Measurements from ENCODE around the gene ANO9.
"Not testable (repeated sequence)": the region's sequence is repeated elsewhere in the genome, so short reads cannot be mapped to it uniquely, and the experiment has no call there.

ANO9 gene

DNA sequence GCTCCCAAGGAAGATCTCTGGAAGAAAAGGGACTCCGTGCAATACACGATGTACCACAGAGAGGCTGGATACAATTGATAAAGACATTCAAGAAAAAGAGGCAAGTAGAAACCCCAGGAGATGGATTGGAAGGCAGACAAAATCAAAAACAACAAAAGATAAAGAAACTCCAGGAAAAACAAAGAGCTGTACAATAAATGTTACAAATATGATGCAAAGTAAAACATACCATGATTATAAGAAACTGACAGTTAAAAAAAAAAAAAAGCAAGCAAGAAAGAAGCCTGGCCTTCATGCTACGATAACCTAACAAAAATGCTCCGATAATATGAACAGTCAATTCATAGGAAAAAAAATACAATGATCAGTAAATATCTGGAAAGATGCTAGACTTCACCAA is 16.5 kb downstream of the ANO9 start:
- Mint-ChIP-seq H3K9me3 (peaks cover 5% of the 10 kb centered on the region), H3K27ac (no peak overlapping the region), H3K4me3 (no peak overlapping the region), H3K27me3 (ENCODE audit: low read depth) (peaks cover 21% of the 10 kb centered on the region), H3K36me3 (ENCODE audit: low read depth) (peaks cover 3% of the 10 kb centered on the region), H3K4me1 (no peaks in the 10 kb centered on the region)
- TF ChIP-seq, protein P1, sequence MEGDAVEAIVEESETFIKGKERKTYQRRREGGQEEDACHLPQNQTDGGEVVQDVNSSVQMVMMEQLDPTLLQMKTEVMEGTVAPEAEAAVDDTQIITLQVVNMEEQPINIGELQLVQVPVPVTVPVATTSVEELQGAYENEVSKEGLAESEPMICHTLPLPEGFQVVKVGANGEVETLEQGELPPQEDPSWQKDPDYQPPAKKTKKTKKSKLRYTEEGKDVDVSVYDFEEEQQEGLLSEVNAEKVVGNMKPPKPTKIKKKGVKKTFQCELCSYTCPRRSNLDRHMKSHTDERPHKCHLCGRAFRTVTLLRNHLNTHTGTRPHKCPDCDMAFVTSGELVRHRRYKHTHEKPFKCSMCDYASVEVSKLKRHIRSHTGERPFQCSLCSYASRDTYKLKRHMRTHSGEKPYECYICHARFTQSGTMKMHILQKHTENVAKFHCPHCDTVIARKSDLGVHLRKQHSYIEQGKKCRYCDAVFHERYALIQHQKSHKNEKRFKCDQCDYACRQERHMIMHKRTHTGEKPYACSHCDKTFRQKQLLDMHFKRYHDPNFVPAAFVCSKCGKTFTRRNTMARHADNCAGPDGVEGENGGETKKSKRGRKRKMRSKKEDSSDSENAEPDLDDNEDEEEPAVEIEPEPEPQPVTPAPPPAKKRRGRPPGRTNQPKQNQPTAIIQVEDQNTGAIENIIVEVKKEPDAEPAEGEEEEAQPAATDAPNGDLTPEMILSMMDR (IDR thresholded peaks at IDR 0.05; ENCODE audit: unreplicated experiment in 3 of 3), result no peak

DNA sequence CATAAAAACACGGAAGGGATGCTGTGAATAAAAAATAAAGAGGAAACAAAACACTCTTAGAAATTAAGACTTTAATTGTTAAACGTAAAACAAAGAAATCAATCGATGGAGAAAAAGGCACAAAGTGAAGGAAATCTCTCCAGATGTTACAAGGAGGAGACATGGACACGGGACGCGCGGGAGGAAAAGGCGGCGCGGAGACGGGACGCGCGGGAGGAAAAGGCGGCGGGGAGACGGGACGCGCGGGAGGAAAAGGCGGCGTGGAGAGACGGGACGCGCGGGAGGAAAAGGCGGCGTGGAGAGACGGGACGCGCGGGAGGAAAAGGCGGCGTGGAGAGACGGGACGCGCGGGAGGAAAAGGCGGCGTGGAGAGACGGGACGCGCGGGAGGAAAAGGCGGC is 17.0 kb downstream of the ANO9 start:
- H3K36me3 Mint-ChIP-seq (ENCODE audit: low read depth); H3K9me3 Mint-ChIP-seq; H3K27ac Mint-ChIP-seq; H3K4me1 Mint-ChIP-seq; H3K4me3 Mint-ChIP-seq: not testable (repeated sequence)
- H3K27me3 Mint-ChIP-seq (ENCODE audit: low read depth), result peaks cover 25% of the 10 kb centered on the region

DNA sequence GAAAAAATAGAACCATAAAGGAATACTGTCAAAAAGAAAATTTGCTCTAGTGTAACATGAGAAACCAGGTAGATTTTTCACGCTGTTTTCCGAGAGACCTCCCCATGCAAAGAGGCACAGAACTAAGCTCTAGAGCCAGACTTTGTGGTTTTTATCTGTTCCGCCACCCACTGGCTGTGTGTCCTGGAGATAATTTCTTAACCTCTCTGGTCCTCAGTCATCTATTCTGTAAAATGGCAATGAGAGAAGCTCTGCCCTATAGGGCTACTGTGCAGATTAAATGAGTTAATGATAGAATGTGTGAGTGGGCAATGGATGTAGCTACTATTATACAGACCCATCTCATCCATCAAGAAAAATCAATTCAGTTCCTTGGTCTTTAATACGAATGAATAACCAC is 17.6 kb downstream of the ANO9 start:
- TF ChIP-seq, protein P1 (IDR thresholded peaks at IDR 0.05; ENCODE audit: unreplicated experiment in 3 of 3), result no peak
- H3K36me3 Mint-ChIP-seq (ENCODE audit: low read depth), result peaks cover 3% of the 10 kb centered on the region

DNA sequence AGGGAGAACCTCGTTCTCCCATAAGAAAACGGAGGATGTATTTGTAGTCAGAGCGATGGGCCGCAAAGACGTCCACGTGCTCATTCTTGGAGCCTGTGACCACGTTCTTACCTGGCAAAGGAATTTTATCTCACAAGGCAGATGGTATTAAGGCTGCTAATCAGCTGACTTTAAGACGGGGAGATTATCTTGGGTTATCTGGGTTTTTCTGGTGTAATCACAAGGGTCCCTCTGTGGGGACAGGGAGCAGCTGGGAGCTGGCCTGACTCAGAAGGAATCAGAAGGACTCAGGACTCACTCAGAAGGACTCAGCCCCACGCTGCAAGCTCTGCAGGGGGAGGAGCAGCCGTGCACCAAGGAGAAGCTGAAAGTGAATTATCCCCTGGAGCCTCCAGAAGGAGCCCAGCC is 19.6 kb downstream of the ANO9 start:
- peaks cover 3% of the 10 kb centered on the region for H3K36me3 Mint-ChIP-seq (ENCODE audit: low read depth)
- no peak overlapping the region for H3K27ac Mint-ChIP-seq
- TF ChIP-seq, protein P1 (IDR thresholded peaks at IDR 0.05; ENCODE audit: unreplicated experiment in 3 of 3), result no peak

More for the DNA sequence above, 17.6 kb downstream of the ANO9 start:
- Mint-ChIP-seq H3K9me3 (peaks cover 5% of the 10 kb centered on the region), H3K4me1 (no peaks in the 10 kb centered on the region), H3K27me3 (ENCODE audit: low read depth) (peaks cover 25% of the 10 kb centered on the region), H3K4me3 (no peak overlapping the region), H3K27ac (no peak overlapping the region)

DNA sequence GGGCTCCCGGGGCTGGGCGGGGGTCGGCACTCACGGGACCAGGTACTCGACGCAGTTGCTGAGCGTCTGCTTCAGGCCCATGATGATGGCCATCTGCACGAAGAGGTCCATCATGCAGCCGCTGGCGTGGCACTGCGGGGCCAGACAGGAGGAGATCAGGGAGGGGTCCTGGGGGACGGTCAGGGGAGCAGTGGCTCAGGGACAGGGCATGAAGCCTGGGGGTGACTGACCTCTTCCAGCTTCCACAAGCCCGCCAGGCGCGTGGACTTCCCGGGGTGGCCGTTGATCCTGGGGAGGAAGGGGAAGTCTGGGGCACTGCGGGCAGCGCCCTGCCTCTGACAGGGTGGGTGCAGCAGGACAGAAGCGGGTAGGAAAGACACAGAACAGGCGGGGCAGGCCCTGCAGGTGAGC is 20.9 kb downstream of the ANO9 start:
- TF ChIP-seq, protein P1 (IDR thresholded peaks at IDR 0.05; ENCODE audit: unreplicated experiment in 3 of 3), result no peak
- Mint-ChIP-seq H3K4me1 (no peaks in the 10 kb centered on the region), H3K4me3 (no peak overlapping the region), H3K27ac (no peak overlapping the region), H3K27me3 (ENCODE audit: low read depth) (peaks cover 45% of the 10 kb centered on the region), H3K9me3 (peaks cover 5% of the 10 kb centered on the region), H3K36me3 (ENCODE audit: low read depth) (peaks cover 3% of the 10 kb centered on the region)

More for the DNA sequence above, 19.6 kb downstream of the ANO9 start:
- no peaks in the 10 kb centered on the region for H3K4me1 Mint-ChIP-seq
- peaks cover 5% of the 10 kb centered on the region for H3K9me3 Mint-ChIP-seq
- H3K4me3 Mint-ChIP-seq, result no peak overlapping the region
- peaks cover 40% of the 10 kb centered on the region for H3K27me3 Mint-ChIP-seq (ENCODE audit: low read depth)

DNA sequence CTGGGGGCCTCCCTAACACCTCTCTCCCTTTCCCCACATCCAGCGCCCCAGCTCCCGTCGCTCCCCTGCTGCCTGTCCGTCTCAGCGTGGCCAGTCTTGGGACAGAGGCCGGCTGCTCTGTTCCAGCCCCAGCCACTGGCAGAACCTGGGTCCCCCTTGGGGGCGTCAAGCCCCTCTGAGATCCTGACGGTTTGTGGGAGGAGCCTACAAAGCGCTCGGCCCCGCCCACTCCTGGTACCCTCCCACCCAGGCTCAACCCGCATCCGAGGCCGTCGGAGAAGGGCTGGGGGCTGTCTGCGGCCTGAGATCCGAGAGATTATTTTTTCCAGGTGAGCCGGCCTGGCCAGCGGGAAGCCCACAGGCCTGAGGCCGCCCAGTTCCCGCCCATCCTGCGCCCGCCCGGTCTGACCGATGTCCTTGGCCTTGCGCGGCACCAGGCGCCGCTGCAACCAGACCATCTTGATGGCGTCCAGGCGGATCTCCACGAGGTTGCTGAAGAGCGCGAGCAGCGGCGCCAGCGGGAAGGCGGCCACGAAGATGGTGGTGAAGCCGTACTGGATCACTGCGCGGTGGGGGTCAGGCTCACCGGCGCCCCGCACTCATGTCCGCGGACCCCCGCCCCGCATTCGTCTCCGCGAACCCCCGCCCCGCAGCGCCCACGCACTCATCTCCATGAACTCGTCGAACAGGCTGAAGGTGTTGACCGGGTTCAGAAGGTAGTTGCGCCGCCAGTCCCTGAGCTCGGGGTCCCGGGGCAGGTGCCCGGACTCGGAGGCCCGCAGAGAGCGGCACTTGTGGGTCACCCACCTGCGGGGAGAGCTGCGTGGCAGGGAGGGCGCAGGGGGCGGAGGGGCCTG is 21.5 kb downstream of the ANO9 start:
- peaks cover 5% of the 10 kb centered on the region for H3K9me3 Mint-ChIP-seq
- peaks cover 50% of the 10 kb centered on the region for H3K27me3 Mint-ChIP-seq (ENCODE audit: low read depth)
- no peak overlapping the region for H3K27ac Mint-ChIP-seq
- TF ChIP-seq, protein P1 (IDR thresholded peaks at IDR 0.05; ENCODE audit: unreplicated experiment in 3 of 3), result no peak
- peaks cover 2% of the 10 kb centered on the region for H3K36me3 Mint-ChIP-seq (ENCODE audit: low read depth)
- no peaks in the 10 kb centered on the region for H3K4me1 Mint-ChIP-seq
- peak overlapping the region in 1 of 3 experiments; percentile 13 for H3K4me3 Mint-ChIP-seq
